CD4-positive, alpha-beta T cell treated with Interleukin-1 beta for 1 hour (primary cell): Measurements from ENCODE around the gene ABCG5.

Source experiments
- DNase-seq, 2 donors: peaks; one replicate each; pipeline ENCODE4 v3.0.0-alpha.2; 2020 to 2022

The ABCG5 gene

GRCh38 chr2:43841949-43842865 lies 3.6 kb upstream of the ABCG5 start:
- no peak for DNase-seq

GRCh38 chr2:43840965-43841364 lies 2.3 kb upstream of the ABCG5 start:
- no peak for DNase-seq

GRCh38 chr2:43839776-43840564 lies 1.3 kb upstream of the ABCG5 start:
- no peak for DNase-seq

GRCh38 chr2:43837831-43838559 lies 644 bp downstream of the ABCG5 start:
- DNase-seq, result no peak

- DNase-seq, result no peak
Observed at GRCh38 chr2:43837033-43837432, 1.6 kb downstream of the ABCG5 start.

- no peak for DNase-seq
Observed at GRCh38 chr2:43832457-43832856, 6.2 kb downstream of the ABCG5 start.

- no peak for DNase-seq
Observed at GRCh38 chr2:43831543-43832294, 6.9 kb downstream of the ABCG5 start.

- DNase-seq, result no peak
Observed at GRCh38 chr2:43826305-43827250, 12.1 kb downstream of the ABCG5 start.

- DNase-seq, result no peak
Observed at GRCh38 chr2:43825841-43826240, 12.8 kb downstream of the ABCG5 start.

- DNase-seq, result no peak
Observed at GRCh38 chr2:43824951-43825493, 13.6 kb downstream of the ABCG5 start.

- no peak for DNase-seq
Observed at GRCh38 chr2:43824512-43824911, 14.1 kb downstream of the ABCG5 start.

GRCh38 chr2:43823751-43824150 lies 14.9 kb downstream of the ABCG5 start:
- no peak for DNase-seq

GRCh38 chr2:43822839-43823238 lies 15.8 kb downstream of the ABCG5 start:
- no peak for DNase-seq

- DNase-seq, result no peak
Observed at GRCh38 chr2:43819491-43820163, 19.0 kb downstream of the ABCG5 start.

- DNase-seq, result peak in 1 of 2 donors; percentile 19
Observed at GRCh38 chr2:43818761-43819160, 19.9 kb downstream of the ABCG5 start.

GRCh38 chr2:43814711-43815110 lies 23.9 kb downstream of the ABCG5 start:
- no peak for DNase-seq

- no peak for DNase-seq
Observed at GRCh38 chr2:43812947-43813346, 25.7 kb downstream of the ABCG5 start.

- DNase-seq, result no peak
Observed at GRCh38 chr2:43812006-43812405, 26.6 kb downstream of the ABCG5 start.

GRCh38 chr2:43810888-43811287 lies 27.8 kb downstream of the ABCG5 start:
- DNase-seq, result no peak

GRCh38 chr2:43810452-43810851 lies 28.2 kb downstream of the ABCG5 start:
- no peak for DNase-seq

- no peak for DNase-seq
Observed at GRCh38 chr2:43806719-43807031, 32.0 kb downstream of the ABCG5 start.
